Mammary epithelial cell (primary cell): ENCODE results near the gene CRACDL.

ENCODE experiments used
- EZH2 ChIP-seq: IDR thresholded peaks from 2 replicates; pipeline ENCODE4 v1.6.1; 2012; ENCODE audit warnings: low read length, inconsistent platforms, borderline replicate concordance
- TF ChIP-seq, protein P1 (sequence below), 2 donors: IDR thresholded peaks in 1 of 2; conservative IDR thresholded peaks in 1 of 2; 2 replicates each; pipeline ENCODE4 v1.5.1; 2011 to 2012; ENCODE audit warnings: inconsistent platforms in 2 of 2, low read length in 2 of 2, mild to moderate bottlenecking in 2 of 2, control low read depth in 1 of 2, low read depth in 1 of 2; ENCODE audit not compliant: insufficient read depth in 1 of 2; ENCODE audit errors: extremely low read depth in 1 of 2

DNA sequence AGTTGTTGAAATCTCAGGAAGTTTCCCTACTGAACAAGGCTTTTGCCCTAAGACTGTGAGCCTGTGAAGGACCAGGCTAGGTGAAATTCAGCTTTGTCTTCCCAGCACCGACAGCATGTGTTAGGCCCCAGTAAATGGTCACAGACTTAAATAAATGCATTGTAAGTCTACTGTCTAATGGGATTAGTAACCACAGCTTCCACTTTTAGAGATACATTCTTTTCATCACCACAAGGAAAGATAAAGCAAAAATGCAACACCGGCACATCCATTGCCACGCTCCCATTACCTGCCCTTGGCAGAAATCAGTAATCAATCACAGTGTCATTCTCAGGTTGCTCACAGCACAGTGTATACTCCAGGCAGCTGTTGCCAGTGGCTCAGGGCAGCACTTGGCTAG lies 59.3 kb downstream of the CRACDL start:
- TF ChIP-seq, protein P1, sequence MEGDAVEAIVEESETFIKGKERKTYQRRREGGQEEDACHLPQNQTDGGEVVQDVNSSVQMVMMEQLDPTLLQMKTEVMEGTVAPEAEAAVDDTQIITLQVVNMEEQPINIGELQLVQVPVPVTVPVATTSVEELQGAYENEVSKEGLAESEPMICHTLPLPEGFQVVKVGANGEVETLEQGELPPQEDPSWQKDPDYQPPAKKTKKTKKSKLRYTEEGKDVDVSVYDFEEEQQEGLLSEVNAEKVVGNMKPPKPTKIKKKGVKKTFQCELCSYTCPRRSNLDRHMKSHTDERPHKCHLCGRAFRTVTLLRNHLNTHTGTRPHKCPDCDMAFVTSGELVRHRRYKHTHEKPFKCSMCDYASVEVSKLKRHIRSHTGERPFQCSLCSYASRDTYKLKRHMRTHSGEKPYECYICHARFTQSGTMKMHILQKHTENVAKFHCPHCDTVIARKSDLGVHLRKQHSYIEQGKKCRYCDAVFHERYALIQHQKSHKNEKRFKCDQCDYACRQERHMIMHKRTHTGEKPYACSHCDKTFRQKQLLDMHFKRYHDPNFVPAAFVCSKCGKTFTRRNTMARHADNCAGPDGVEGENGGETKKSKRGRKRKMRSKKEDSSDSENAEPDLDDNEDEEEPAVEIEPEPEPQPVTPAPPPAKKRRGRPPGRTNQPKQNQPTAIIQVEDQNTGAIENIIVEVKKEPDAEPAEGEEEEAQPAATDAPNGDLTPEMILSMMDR (conservative IDR thresholded peaks at IDR 0.05 in 1 of 2, IDR thresholded peaks at IDR 0.05 in 1 of 2; ENCODE audit: extremely low read depth in 1 of 2, insufficient read depth in 1 of 2, low read depth in 1 of 2, low read length in 2 of 2): no peak
- no peak for TF ChIP-seq EZH2
